ENCODE data around the gene ADK.

Gene ADK

GRCh38 chr10:74231375-74231774 lies 80.4 kb downstream of the ADK start:
- no peak for DNase-seq (ENCODE audit: extremely low read depth in 1 of 2, low read depth in 1 of 2)

DNA sequence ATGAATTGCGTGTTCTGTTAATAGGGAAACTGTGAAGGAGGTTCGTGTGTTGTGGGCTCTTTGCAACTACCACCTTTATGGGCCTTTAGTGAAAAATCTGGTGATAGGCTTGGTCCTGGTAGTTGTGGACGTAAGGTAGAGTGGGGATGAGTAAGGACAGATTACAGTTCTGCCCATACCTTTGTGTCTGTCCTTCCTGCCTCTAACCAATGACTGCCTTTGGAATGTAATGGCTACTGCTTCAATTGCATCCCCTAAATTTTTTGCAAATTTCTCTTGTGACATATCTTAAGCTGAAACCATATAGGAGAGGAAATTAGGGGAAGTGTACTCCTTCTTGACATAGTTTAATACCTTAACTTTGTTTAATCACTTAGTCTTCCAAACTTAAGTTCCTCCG lies 82.3 kb downstream of the ADK start:
- DNase-seq (ENCODE audit: extremely low read depth in 1 of 2, low read depth in 1 of 2), result no peak

DNA sequence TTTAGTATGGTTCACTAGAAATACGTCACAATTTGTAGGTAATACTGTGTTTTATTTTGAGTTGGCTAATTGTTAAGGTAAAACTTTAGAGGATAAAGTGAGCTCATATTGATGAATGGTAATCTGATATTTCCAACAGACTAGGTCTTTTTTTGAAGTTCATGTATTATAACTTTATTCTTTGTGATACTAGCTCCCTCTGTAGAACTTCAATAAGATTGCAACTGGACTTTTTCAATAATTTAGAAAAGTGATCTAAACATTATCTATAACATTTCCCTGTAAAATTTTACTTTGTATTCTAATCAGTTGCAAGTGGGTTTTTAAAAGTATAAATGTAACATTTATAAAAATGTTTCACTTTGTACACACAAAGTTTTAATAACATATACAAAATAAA lies 83.5 kb downstream of the ADK start:
- DNase-seq (ENCODE audit: extremely low read depth in 1 of 2, low read depth in 1 of 2), result no peak

- DNase-seq (ENCODE audit: extremely low read depth in 1 of 2, low read depth in 1 of 2), result no peak
Observed at GRCh38 chr10:74238031-74238431, 87.0 kb downstream of the ADK start.

GRCh38 chr10:74238516-74238915 lies 87.5 kb downstream of the ADK start:
- no peak for DNase-seq (ENCODE audit: extremely low read depth in 1 of 2, low read depth in 1 of 2)

DNA sequence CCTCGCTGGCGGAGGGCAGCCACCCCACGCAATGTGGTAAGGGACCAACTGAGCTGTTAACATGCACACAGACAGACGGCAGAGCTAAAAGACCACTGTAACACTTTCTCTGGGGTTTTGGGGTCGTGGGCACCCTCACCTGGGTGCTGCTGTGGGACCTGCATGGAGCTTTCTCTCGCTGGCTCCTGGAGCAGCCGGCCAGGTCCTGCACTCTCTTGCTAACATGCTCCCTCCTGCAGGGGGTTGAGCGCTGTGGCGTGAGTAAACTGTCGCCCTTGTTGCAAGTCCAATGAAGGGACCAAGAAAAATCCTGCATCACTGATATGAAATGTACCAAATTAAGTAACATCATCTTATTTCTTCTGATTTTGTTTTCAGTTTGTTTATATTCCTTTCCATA lies 92.0 kb downstream of the ADK start:
- DNase-seq (ENCODE audit: extremely low read depth in 1 of 2, low read depth in 1 of 2), result no peak

GRCh38 chr10:74244097-74244685 lies 93.2 kb downstream of the ADK start:
- no peak for DNase-seq (ENCODE audit: extremely low read depth in 1 of 2, low read depth in 1 of 2)

GRCh38 chr10:74244807-74245206 lies 93.8 kb downstream of the ADK start:
- no peak for DNase-seq (ENCODE audit: extremely low read depth in 1 of 2, low read depth in 1 of 2)

- no peak for DNase-seq (ENCODE audit: extremely low read depth in 1 of 2, low read depth in 1 of 2)
Observed at GRCh38 chr10:74246495-74246894, 95.5 kb downstream of the ADK start.

DNA sequence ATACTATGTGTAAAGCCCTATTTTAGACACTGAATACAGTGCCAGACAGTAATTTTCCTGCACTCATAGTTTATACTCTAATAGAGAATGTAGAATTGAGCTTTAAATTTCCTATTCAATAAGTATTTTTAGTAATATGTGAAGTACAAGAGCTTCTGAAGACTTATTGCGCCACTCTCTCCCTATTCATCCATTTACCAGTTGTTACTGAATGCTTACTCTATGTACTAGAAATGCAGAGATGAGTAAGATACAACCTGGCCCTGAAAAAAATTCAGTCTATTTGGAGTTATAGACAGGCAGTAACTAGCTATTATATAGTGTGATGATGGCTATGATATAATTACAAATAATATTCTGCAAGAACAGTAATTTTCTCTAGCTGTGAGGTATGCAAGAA lies 98.8 kb downstream of the ADK start:
- no peak for DNase-seq (ENCODE audit: extremely low read depth in 1 of 2, low read depth in 1 of 2)

- no peak for DNase-seq (ENCODE audit: extremely low read depth in 1 of 2, low read depth in 1 of 2)
Observed at GRCh38 chr10:74255214-74255613, 104.2 kb downstream of the ADK start.

- DNase-seq (ENCODE audit: extremely low read depth in 1 of 2, low read depth in 1 of 2), result no peak
Observed at GRCh38 chr10:74255888-74256357, 104.9 kb downstream of the ADK start.

GRCh38 chr10:74262856-74263255 lies 111.8 kb downstream of the ADK start:
- DNase-seq (ENCODE audit: extremely low read depth in 1 of 2, low read depth in 1 of 2), result no peak

DNA sequence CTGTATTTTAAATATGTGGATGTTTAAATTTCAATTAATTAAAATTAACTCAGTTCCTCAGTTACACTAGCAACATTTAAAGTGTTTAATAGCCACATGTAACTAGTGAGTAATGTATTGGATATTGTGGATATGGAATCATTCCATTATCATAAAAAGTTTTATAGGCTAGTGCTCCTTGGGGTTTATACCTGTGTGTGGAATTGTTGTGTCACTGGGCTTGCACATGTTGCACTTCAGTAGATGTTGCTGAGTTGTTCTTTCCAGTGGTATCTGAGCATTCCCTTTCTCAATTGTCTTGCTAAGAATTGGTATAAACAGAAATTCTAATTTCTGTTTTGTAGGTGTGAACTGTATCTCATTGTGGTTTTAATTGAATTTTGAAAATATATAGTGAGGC lies 113.0 kb downstream of the ADK start:
- no peak for DNase-seq (ENCODE audit: extremely low read depth in 1 of 2, low read depth in 1 of 2)

DNA sequence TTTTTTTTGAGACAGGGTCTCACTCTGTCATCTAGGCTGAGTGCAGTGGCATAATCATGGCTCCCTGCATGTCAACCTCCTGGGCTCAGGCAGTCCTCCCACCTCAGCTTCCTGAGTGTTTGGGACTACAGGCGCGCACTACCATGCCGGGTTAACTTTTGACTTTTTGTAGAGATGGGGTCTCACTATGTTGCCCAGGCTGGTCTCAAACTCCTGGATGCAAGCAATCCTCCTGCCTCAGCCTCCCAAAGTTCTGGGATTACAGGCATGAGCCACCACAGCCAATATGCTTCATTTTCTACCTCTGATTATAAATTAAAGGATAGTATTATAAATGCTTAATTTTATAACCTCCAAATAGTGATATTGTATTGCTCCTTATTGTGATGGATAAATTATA lies 121.3 kb downstream of the ADK start:
- no peak for DNase-seq (ENCODE audit: extremely low read depth in 1 of 2, low read depth in 1 of 2)

DNA sequence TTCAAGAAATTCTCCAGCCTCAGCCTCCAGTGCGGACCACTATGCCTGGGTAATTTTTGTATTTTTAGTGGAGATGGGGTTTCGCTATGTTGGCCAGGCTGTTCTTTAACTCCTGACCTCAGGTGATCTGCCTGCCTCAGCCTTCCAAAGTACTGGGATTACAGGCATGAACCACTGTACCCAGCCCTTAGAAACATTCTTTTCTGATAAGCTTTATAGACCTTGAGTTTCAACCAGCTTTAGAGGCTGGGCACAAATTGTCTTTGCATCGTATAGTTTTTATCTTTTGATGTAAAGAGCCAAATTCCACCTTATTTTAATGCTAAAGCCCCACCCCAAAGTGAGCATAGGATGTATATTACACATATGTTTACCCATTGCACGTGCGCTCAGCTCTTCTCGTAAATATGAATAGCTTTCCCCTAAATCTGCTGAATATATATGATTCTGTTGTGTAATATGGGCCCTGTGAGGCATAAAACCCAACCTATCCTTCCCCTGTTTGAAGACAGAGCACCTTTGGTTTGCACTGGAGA lies 124.8 kb downstream of the ADK start:
- DNase-seq (ENCODE audit: extremely low read depth in 1 of 2, low read depth in 1 of 2), result no peak

GRCh38 chr10:74276416-74276815 lies 125.4 kb downstream of the ADK start:
- no peak for DNase-seq (ENCODE audit: extremely low read depth in 1 of 2, low read depth in 1 of 2)

DNA sequence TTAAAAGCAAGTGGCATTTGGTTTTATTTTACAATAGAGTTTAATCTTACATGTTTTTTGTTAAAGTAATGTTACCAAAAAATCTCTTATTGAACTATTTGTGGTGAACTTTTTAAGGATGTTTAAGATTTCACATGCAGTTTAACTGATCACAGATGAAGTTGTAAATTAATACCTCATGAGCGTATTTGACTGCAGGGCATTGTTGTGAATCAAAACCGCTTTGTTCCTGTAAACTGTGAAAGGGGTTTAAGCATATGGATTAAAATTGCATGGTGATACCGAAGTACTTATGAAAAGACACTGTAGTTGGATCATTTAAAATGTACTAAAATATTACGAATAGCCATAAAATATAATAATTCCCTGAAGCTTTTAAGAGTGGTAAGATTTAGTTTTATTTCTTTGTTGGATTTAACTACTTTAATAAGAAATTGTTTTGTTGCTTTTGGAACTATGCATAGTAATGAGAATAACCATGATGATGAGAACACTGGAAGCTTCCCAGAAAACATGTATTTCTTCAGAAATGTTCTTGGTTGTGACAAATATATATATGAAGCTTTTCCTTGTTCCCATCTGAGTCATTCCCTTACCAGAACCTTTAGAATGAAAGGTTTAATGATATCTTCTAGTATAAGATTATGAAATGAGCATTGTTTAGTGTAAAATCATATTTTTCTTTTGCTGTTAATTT lies 131.3 kb downstream of the ADK start:
- no peak for DNase-seq (ENCODE audit: extremely low read depth in 1 of 2, low read depth in 1 of 2)

GRCh38 chr10:74282848-74283210 lies 131.8 kb downstream of the ADK start:
- DNase-seq (ENCODE audit: extremely low read depth in 1 of 2, low read depth in 1 of 2), result no peak

DNA sequence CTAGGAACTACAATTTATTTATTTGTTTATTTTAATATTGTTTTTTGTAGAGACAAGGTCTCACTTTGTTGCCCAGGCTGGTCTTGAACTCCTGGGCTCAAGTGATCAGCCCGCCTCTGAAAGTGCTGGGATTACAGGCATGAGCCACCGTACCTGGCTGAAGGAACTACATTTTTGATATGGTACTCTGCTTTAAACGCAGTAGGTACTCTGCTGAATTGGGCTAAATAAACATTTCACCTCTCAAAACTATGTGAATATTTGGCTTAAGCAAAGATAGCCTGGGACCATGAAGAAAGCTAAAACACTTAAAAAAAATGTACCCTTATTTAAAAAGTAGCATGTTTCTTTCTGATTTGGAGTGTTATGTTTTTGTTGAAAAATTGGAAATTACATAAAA lies 138.2 kb downstream of the ADK start:
- no peak for DNase-seq (ENCODE audit: extremely low read depth in 1 of 2, low read depth in 1 of 2)

DNA sequence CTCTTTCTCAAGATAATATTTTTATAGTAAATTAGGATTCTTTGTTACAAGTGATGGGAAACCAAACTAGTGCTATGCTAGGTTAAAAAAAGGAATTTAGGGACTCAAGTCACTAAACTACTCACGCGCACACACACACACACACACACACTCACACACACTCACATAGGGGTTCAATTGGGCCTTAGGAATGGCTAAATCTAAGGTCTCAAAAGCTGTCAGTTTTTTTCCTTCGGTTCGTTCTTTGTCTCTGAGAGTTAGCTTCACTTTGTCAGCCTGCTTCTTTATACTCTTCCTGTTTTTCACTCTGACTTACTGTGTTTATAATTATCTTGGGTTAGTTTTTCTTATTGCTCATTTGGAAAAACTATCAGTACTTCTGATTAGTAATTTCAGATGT lies 138.9 kb downstream of the ADK start:
- DNase-seq (ENCODE audit: extremely low read depth in 1 of 2, low read depth in 1 of 2), result no peak

GRCh38 chr10:74290708-74291107 lies 139.7 kb downstream of the ADK start:
- DNase-seq (ENCODE audit: extremely low read depth in 1 of 2, low read depth in 1 of 2), result no peak

All from activated CD8-positive, alpha-beta memory T cell treated with anti-CD3 and anti-CD28 coated beads for 1 hour (primary cell).